Activated naive CD4-positive, alpha-beta T cell treated with Interleukin-2 at 50 U/mL for 16 hours (primary cell): ENCODE measurements around the gene FBXL4.

Source experiments
- DNase-seq: peaks from one replicate; pipeline ENCODE4 v3.0.0-alpha.2; 2020

FBXL4 gene

DNA sequence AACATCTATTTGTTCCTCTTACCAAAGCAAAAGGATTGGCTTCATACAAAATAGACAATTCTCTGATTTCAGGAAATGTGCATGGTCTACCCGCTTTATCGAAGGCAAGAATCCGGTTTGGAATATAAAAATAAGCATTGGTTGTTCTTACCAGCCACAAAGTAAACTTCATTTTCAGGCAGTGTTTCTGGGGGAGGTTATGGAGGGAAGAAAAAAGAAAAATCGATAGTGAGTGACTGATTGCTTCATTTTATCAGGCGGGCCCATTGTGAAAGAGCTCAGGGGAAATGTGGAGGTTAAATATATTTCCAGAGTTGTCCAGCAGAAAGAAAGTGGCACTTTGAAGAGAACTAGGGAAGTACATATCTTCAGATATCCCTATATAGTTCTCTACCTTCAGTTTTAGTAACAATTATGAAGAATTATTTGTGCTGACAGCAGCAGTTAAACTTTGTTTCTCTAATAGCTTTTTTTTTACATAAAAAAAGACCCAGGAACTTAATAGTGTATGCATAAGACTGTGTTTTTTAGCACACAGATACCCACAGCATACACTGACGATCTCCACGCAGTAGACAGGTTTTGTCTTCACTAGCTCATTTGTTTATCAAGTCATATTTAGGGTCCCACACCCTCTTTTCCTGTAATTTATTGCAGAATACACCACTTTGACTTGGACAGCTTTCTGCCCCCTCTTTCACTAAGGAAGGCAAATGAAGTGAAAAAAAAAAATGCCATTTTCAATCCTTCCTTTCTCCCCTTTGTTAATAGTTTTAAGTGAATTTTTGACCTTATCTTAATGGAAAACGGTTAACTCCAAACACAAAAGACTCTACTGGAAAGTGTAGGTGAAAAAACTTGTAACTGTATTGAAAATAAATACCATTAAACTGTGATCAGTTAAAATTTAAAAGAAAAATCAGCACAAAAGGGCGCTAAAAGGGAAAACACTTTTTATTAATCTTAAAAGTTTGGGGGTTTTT is 110.5 kb downstream of the FBXL4 start:
- no peak for DNase-seq

DNA sequence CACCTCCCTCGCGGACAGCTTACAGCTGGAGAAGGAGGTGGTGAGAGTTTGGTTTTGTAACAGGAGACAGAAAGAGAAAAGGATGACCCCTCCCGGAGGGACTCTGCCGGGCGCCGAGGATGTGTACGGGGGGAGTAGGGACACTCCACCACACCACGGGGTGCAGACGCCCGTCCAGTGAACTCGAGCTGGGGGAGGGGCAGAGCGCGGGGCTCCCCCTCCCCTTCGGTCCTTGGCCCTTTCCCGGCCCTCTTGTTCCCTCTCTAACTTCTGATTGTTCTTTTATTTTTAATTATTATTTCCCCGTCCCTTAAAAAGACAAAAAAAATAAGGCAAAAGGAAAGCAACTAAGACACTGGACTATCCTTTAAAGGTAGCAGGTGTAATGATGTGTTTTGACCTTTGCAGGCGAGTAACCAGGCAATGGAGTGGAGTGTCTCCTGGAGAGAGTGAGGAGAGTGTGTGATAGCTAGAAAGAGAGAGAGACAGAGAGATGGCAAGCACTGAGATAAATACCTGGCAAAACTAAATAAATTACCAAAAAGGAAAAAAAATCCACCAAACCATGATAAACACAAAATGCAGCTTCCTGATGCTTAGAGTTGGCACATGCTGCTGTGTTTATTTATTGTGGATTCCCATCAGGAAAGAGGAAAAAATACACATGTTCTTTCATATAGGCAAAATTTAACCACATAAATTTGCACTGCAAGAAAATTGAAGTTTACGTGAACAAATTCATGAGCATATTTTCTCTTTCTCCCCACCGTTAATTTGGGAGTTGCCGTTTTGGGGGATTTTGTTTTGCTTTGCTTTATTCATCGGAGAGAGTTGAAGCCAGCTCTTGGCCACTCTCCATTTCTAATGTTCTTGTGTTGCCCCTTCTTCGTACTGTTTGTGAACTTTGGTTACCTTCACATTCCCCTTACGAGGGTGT is 111.5 kb downstream of the FBXL4 start:
- no peak for DNase-seq

DNA sequence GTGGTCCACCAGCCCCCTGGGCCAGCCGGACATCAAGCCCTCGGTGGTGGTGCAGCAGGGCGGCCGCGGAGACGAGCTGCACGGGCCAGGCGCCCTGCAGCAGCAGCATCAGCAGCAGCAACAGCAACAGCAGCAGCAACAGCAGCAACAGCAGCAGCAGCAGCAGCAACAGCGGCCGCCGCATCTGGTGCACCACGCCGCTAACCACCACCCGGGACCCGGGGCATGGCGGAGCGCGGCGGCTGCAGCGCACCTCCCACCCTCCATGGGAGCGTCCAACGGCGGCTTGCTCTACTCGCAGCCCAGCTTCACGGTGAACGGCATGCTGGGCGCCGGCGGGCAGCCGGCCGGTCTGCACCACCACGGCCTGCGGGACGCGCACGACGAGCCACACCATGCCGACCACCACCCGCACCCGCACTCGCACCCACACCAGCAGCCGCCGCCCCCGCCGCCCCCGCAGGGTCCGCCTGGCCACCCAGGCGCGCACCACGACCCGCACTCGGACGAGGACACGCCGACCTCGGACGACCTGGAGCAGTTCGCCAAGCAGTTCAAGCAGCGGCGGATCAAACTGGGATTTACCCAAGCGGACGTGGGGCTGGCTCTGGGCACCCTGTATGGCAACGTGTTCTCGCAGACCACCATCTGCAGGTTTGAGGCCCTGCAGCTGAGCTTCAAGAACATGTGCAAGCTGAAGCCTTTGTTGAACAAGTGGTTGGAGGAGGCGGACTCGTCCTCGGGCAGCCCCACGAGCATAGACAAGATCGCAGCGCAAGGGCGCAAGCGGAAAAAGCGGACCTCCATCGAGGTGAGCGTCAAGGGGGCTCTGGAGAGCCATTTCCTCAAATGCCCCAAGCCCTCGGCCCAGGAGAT is 112.4 kb downstream of the FBXL4 start:
- no peak for DNase-seq

DNA sequence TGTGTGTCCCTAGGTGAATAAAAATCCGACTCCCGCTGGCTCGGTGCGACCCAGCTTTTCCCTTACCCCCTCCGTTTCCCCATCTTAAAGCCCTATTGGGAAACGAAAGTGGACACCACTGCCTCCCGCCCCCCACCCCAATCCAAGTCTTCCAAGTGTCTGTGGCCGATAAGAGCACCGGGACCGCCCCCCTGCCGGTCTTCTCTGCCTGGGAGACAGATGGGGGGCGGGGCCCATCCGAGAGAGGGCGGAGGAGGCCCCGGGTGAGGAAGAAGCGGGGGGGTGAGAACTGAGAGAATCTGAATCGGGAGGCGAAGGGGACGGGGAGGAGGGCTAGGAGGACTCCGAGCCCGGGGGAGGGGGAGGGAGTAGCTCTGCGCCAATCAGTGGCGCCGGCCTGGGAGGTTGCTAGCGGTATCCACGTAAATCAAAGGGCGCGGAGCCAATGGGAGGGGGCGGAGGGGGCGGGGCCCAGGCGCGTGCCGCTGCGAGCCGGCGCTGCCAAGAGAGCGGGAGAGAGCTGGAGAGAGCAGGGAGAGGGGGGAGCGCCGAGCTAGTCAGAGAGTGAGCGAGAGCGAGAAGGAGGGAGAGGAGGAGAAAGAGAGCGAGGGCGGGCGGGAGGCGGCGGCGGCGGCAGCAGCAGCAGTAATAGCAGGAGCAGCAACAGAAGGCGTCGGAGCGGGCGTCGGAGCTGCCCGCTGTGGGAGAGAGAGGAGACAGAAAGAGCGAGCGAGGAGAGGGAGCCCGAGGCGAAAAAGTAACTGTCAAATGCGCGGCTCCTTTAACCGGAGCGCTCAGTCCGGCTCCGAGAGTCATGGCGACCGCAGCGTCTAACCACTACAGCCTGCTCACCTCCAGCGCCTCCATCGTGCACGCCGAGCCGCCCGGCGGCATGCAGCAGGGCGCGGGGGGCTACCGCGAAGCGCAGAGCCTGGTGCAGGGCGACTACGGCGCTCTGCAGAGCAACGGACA is 113.4 kb downstream of the FBXL4 start, which contains the start of gene POU3F2:
Gene POU3F2, plus strand, starts transcription at position 515 of the 972 bp plus-strand sequence. Its CDS starts 300 bp downstream, at position 815.
- DNase-seq = peak; percentile 70

DNA sequence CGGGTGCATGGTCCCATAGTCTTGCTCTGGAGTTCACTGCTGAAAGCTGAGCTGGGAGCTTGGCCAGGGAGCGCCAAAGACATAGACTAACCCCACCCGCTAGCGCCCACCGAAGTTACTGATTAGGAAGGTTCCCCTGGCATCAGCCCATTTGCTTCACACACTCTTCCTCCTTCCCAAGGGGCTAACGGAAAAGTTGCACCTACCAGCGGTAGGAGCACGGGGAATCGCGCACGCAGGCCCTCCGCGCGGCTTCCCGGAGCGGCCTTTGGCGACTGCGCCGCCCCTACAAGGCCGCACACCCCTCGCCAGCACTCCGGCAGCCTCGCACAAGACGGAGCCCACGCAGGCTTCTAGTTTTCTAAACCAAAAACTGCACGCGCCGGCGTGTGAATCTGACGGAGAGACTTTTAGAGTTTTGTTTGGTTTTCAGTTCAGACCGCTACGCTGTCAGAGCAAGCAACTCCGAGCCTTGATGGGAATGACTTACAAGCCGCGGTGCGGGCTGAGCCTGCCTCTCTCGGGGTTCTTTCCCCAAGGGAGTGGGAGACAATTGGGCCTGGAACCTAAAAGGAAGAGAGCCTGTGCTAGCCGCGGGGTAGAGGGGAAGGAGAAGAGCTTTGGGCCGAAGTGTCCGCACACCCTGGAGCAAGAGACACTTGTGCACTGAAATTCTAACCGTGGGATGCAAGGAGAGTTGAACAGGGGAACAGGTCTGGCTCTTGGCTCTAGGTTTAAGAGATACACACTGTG is 114.3 kb downstream of the FBXL4 start:
- DNase-seq = peak; percentile 36

DNA sequence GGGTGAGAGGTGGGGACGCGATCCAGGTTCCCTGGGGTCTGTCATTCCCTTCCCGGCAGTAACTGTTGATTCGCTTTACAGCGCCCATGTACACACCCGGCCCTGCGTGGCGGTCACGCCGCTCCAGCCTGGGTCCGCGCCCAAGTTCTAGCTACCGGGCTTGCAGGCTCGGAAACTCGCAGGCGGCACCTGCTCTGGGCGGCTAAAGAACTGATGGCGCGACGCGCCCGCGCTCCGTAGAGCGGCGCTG is 114.8 kb downstream of the FBXL4 start:
- DNase-seq = no peak

DNA sequence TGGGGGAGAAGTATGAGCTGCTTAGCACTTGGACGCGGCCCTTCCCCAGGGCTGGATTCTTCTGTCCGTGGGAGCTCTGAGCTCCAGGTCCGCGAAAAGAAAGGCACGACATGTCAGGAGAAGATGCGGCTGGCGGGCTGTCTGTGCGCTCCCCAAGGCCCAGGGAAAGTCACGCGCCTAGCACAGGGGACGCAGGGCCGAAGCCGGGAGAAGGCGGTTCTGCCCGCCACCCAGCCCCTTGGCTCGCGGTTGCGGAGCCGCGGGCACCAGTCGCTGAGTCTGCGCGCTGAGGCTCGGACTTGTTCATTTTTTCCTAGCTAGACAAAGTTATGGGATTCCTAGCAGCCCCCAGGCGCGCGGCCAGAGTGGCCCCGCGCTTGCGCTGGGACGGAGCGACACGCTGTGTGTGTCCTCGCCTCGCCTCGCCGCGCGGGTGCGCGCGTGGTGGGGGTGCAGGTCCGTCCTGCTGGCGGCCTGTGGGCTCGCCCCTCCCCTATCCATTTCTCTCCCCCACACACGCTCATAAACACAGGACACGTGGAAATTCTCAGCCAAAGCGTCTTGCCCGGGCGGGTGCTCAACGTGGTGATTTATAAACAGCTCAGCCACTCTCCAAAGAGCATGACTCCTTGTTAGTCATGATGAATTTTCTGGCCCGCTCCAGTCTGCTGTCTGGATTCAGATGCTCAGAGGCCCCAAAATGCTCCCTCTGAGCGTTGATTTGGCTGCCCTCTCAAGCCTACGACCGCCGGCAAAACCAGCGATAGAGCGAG is 115.3 kb downstream of the FBXL4 start:
- DNase-seq = no peak

DNA sequence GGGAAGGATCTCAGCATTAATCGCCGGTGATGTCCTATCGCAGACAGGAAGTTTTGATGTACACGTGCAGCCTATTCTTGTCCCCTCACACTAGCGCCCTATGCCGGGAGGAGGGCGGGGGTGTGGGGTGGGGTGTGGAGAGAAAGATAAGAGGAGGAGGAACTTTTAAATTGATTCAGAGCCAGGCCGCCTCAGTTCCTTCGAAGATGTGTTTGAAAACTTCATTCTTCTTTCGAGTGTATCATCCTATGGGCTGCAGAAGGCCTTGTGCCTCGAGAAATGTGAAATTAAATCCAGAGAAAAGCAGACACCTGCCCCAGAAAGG is 115.8 kb downstream of the FBXL4 start:
- no peak for DNase-seq

DNA sequence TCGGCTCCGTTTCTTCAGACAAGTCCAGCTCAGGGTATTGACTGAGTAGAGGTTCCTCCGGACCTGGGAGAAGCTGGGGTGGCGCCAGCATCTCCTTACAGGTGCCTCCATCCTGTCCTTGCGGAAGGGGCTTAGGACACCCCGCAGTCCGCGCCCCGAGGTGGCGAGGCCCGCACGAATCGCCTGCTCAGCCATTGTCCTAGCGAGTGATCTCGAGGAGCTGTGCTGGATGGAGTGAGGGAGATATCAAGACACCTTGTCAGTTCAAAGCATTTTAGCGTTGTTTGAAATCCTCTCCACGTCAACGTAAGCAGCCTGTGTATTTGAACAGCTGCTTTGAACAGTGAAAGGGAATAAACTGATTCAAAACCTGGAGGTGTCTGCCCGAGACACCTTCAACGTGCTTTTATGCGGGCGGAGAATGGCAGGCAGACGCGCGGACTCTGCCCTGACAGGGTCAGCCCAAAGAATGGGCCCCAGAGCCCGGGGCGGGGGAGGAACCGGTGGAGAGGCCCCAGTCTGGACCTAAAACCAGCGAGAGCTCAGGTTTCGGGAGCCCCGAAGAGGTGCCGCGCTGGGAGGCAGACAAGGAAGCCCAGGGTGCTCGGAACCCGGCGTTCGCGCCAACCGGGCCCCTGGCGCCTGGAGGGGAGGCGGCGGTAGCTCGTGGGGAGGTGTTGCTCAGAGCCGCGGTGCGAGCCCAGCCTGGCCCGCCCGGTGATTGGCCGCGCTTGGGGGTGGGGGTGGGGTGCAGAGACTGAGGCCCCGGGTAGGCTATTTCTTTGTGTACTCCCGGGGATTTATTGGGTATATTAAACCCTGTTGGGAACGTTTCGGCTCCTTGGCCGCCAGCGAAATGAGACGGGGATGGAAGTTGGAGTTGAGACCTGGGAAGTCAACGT is 116.4 kb downstream of the FBXL4 start:
- no peak for DNase-seq

DNA sequence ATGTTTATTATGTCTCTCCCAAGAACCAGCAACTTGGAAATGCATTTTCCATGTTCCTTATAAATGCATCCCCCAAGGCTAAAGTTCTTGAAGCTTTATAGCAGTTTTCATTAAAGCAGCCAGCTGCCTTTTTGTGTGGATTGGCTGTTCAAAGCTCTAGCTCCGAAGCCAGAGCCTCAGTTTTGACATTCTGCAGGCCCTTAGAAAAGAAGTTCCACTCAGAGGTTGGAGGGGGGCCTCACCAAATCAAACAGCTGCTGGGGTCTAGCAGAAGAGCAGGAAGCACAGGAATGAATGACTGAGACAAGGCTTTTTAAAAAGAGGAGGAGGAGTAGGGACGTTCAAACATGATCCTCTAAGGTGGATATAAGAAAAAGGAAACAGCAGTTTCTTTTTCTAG is 117.6 kb downstream of the FBXL4 start:
- DNase-seq = no peak

DNA sequence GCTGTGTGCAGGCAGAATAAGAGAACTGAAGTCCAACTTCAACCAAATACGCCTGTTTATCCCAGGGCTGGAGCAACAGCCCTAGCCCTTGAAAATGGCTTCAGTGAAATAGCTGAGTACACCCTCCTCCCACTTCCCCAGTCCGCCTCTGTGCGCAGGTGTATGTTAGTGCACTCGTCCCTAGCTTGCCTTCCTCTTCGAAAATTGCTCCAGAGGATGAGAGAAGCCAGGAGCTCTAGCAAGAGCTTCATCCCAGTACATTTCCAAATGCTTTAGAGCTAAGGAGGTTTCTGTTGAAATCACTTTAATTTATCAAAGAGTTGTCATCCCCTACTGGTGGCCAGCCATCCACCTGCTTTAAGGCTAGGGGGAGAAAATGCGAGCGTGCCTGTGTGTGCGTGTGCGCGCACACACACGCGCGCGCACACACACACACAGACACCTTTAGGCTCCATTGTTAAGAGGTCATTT is 118.8 kb downstream of the FBXL4 start:
- no peak for DNase-seq

DNA sequence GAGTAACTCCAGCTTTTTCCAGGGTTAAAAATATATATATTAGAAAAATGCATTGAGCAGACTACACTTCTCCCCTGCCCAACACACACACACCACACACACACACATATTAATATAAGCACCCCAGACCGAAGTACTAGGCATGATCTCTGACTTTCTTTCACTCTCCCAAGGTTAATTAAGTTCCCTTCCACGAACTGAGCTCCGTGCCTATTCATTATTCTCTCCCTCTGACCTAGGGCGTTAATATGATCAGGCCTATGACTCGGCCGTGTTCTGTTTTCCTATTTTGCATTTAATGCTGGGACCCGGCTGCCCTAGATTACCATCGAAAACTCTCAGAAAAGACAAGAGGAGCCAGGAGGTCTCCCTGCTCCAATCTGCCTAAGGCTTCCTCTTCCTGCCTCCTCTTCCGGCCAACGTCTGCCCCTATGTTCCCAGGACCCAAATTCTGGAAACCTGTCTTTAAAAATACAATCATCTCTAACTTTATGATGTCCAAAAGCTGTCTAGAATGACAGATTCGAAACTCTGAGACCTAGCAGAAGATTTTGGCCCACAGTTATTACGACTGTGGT is 119.4 kb downstream of the FBXL4 start:
- DNase-seq = no peak

DNA sequence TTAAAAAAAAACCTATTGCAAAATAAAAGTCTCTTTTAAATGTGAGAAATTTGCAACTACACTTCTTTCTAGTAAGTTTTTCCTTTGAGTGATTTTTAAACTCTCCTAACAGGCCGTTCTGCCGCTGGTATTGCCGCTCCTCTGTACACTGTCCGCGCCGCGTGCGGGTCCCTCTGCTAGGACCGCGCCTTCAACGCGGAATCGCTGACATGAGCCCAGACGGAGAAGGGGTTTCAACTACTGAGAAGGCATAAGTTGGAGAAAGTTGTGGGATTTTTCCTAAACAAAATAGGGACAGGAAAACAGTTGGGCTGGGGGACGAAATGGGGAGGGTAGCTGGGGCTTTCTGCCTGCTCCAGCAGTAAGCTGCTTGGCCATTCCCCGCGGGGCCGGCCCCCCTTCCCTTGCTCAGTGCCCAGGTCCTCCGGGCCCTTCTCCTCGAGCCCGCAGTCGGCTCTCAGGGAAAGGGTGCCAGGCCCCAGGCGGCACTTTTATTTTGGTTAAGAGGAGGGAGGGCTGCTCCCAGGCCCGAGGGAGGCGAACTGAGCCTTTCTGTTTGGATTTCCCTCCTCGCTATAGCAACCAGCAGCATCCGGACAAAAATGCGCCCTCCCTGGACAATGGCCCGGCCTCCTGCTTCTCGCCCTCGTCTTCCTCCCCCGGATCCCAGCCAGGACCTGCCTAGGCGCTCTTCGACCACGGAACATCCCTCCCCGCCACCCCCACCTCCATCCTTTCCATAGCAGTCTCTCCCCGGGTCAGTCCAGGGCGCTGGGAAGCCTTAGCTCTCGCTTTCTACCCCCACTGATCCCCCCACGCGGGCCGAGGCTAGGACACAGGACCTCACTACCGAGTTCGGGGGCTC is 120.2 kb downstream of the FBXL4 start:
- DNase-seq = no peak

DNA sequence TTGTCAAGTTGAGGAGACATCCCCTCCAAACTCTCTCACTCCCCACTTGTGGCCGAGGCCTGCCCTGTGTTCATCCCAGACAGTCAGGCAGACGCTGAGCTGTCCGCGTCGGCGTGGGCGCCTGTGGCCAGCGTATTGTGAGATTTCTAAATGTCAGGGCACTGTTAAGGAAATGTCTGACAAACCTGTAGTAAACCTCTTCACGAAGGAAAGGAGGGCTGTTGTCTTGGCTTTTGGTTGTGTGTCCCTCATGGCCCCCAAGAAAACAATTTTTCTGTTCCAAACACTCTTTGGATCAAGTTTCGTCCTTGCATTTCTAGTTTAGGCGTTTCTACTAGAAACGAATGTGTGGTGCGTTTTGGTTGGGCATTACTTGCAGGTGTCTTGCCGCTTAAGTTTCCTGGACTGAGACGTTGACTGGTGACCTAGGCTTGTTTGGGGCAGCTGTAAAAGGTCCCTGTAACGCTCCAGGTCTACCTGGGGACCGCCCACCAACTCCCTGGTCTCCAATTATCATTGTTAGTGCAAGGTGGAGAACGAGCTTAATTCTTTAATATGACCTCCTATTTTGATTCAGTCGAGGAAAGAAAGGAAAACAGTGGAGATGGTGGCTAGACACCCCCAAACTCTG is 122.0 kb downstream of the FBXL4 start:
- DNase-seq = no peak

DNA sequence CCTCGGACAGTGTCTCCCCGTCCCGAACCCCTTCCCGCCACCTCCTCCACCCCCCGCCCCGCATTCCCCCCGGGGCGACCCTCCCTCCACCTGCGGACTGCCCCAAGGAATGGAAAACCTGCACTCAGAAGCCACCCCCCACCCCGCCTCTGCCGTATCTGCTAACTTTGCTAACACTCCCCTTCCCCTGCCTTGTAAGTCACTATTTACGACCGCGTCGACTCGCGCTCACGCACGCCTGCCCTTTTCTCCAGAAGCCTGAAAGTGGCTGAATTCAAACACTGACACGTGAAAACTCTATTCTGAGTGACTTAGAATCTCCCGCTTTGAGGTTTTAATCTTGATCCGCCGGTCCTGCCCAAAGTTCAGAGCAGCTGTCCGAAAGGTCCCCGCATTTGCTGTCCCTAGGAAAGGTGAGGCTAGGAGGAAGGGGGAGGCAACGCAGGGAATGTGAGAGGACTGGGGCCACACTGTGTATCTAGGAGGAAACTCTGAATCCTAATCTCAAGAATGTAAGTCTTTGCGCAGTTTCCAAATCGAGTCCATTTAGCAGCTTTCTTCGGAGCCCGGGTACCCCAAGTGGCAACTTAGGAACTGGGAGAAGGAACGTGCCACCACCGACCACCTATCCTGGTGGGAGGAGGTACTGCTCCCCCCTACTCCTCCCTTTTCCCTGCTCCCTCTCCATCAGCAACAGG is 122.7 kb downstream of the FBXL4 start:
- DNase-seq = no peak

DNA sequence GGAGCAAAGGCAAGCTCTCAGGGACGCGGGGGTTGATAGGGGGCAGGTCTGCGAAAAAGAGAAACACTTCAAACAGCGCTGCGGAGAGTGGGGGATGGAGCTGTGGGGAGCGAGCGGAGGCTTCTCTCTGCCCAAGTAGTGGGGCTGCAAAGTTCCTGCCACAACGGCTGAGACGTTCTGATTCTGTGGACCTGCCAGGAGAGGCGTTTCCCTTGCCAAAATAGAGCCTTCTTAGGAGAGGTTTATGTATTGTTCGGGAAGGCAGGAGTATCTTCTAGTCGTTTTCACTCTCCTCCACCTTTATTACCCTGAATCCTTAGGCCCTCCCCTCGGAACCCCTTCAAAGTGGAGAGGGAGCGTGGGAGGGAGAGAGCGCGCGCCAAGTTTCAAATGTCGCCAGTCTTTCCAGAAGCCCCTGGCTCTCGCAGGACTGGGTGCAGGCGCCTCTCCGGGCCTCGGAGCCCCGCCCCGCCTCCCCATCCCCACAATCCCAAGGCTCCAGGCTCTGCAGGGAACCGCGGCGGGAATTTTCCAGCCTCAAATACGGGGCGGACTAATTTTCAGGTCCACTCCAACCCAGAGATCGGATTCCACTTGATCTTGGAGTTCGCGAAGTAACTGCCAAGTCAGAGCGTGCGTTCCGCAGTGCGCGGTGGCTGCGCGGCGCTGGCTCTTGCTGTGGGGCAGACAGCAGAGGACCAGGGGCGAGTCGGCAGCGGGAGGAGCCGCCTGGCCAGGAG is 123.4 kb downstream of the FBXL4 start:
- no peak for DNase-seq
